ENCODE data around the gene NBPF14.
"Not testable (repeated sequence)": the region's sequence is repeated elsewhere in the genome, so short reads cannot be mapped to it uniquely, and the experiment has no call there.

DNA sequence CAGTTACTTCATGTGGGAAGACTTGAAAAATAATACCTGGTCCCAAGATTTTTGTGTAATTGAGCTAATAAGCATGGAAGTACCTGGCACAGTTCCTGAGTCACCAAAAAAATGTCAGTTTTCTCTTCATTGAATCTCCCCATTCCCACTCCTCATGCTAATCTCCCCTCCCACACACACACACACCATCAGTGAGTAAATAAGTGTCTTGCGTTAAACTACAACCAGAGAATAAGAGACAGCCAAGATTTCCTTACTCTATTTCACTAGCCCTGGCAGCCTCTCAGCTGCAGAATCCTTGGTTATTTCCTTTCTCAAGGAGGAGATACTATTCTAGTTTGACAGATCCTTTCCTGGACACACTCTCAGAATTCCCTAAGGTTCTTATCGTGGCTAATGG lies 9.5 kb upstream of the NBPF14 start:
- not testable (repeated sequence) for TF ChIP-seq EP300, POLR2A (IDR thresholded peaks at IDR 0.05)

Data from ovary (tissue), 1 donor.